Pancreas (tissue), 10 donors: ENCODE measurements around the gene PDE3B. TPM values are rescaled to one million over a fixed set of nuclear protein-coding genes. Genes with fewer than 3 reads are reported as not detected.
"Not testable (repeated sequence)": the region's sequence is repeated elsewhere in the genome, so short reads cannot be mapped to it uniquely, and the experiment has no call there.

Experiments used
- ATAC-seq, 4 donors: fragments of 200-7000 bp; cut with Tn5 transposase; one replicate each; pipeline versions ENCODE4 v1.8.0 to v1.9.1; 2020; ENCODE audit warnings: mild to moderate bottlenecking in 4 of 4, moderate library complexity in 4 of 4
- DNase-seq, 6 donors: peaks; one replicate each; pipeline ENCODE4 v3.0.0-alpha.2; 2020
- FAIRE-seq: peaks from 2 replicates; lab custom pipeline; 2012; peaks lifted over from hg19 to GRCh38; lab: Jason Lieb, UNC
- H3K27ac ChIP-seq, 4 donors: fragments of 200-600 bp; sonication (generic); 1 replicate in 3 of 4; 2 replicates in 1 of 4; pipeline versions ENCODE4 v1.5.0 to v1.8.0; 2020
- H3K27me3 ChIP-seq, 4 donors: fragments of 200-600 bp; one replicate each; pipeline ENCODE4 v1.8.0; 2021
- H3K36me3 ChIP-seq, 3 donors: fragments of 200-600 bp; sonication (generic) in 1 of 3; one replicate each; pipeline versions ENCODE4 v1.5.0 to v1.8.0; 2020 to 2021
- H3K4me1 ChIP-seq, 3 donors: fragments of 200-600 bp; one replicate each; pipeline ENCODE4 v1.8.0; 2021
- H3K4me3 ChIP-seq, 4 donors: fragments of 200-600 bp; sonication (generic) in 2 of 4; one replicate each; pipeline versions ENCODE4 v1.5.0 to v1.8.0; 2020 to 2021
- H3K9me3 ChIP-seq, 4 donors: fragments of 200-600 bp; one replicate each; pipeline ENCODE4 v1.8.0; 2021
- CTCF ChIP-seq, 4 donors: fragments of 200-600 bp; sonication (generic) in 3 of 4; IDR thresholded peaks; one replicate each; pipeline versions ENCODE4 v1.5.0 to v1.8.0; 2021; ENCODE audit warnings: antibody characterized with exemption in 4 of 4
- WGBS, 2 donors: extraction: QIAGEN DNeasy Blood & Tissue Kit; methylation state at CpG; one replicate each; pipeline ENCODE4 v1.1.7; 2013; 5-methylcytosine and 5-hydroxymethylcytosine counted together
- intact Hi-C, 3 donors: fragments of 100-400 bp; cut with DNase I; formaldehyde crosslinking; loops; one replicate each; pipeline versions ENCODE4 v1.11.1 to v1.14.2; 2022
- polyA plus RNA-seq, 2 donors: library from polyadenylated mRNA; stranded (reverse); fragments of 200-250 nt; gene quantifications; one replicate each; pipeline ENCODE4 v1.2.3, GENCODE V29; 2013
- total RNA-seq, 6 donors: library from RNA; stranded (reverse); fragmentation: NEBNext Ultra II Directional in 4 of 6; extraction: Animal tissue kit (Norgen Biotek cat#: 25700) in 4 of 6; gene quantifications; one replicate each; pipeline versions ENCODE4 v1.2.1 to v1.2.4, GENCODE V29; 2021 to 2023
- donor health status: healthy with polysubstance abuse.
- donor health status: DM: no; HTN: no; CAD: no; lungs with moderate emphysema.
- donor health status: DM: no; HTN: no; CAD: no.
- donor health status: control.
- donor health status: control.
- donor health status: Bipolar disorder and iron deficiency.
- donor health status: DM: yes; HTN: yes; CAD: no.
- donor health status: DM: no; HTN: no; CAD: no.
- donor health status: DM: no; HTN: no; CAD: no.
- donor health status: DM: yes; HTN: yes; CAD: no.

PDE3B gene
- total and polyA plus RNA-seq, 8 donors = 5.1 to 14.1 (median 9.6) TPM

GRCh38 chr11:14774721-14775120 lies 131.1 kb downstream of the PDE3B start:
- Histone ChIP-seq H3K27me3 (no peaks in the 10 kb centered on the region), H3K4me3 (no peak overlapping the region), H3K36me3 (no peaks in the 10 kb centered on the region), H3K4me1 (peaks cover 0 to 3% (median 2%) of the 10 kb centered on the region in 3 donors), H3K9me3 (no peaks in the 10 kb centered on the region), H3K27ac (no peak overlapping the region)
- no peak for TF ChIP-seq CTCF (IDR thresholded peaks at IDR 0.05)
- ATAC-seq (no peak), FAIRE-seq (no peak), DNase-seq (no peak)
- WGBS, 2 donors = 95 to 97% methylated on average over 3 of the region's 3 CpGs
- intact Hi-C loops = no loop called here

- DNase-seq (no peak), FAIRE-seq (no peak), ATAC-seq (no peak)
- Histone ChIP-seq H3K9me3 (no peaks in the 10 kb centered on the region), H3K36me3 (no peaks in the 10 kb centered on the region), H3K27me3 (no peaks in the 10 kb centered on the region), H3K4me3 (no peak overlapping the region), H3K27ac (no peak overlapping the region), H3K4me1 (peaks cover 0 to 2% (median 0%) of the 10 kb centered on the region in 3 donors)
- no peak for TF ChIP-seq CTCF (IDR thresholded peaks at IDR 0.05)
- intact Hi-C loops = no loop called here
Observed at GRCh38 chr11:14775897-14776296, 132.3 kb downstream of the PDE3B start.

- FAIRE-seq, ATAC-seq, DNase-seq, H3K9me3 ChIP-seq, H3K36me3 ChIP-seq, H3K4me1 ChIP-seq, H3K4me3 ChIP-seq, H3K27ac ChIP-seq, H3K27me3 ChIP-seq, intact Hi-C loops: not testable (repeated sequence)
- 96% methylated on average over 8 of the region's 8 CpGs for WGBS, 2 donors
Observed at GRCh38 chr11:14778460-14778859, 134.9 kb downstream of the PDE3B start.

GRCh38 chr11:14783788-14784187 lies 140.2 kb downstream of the PDE3B start:
- Histone ChIP-seq H3K4me3 (no peak overlapping the region), H3K36me3 (no peaks in the 10 kb centered on the region), H3K27ac (no peak overlapping the region), H3K4me1 (peaks cover 0 to 7% (median 0%) of the 10 kb centered on the region in 3 donors), H3K27me3 (no peaks in the 10 kb centered on the region), H3K9me3 (no peaks in the 10 kb centered on the region)
- no peak for FAIRE-seq
- TF ChIP-seq CTCF (IDR thresholded peaks at IDR 0.05) = no peak
- no peak for DNase-seq
- intact Hi-C loops = no loop called here
- ATAC-seq = no peak
- 95 to 97% methylated on average over 6 of the region's 6 CpGs for WGBS, 2 donors

GRCh38 chr11:14784230-14784629 lies 140.6 kb downstream of the PDE3B start:
- Histone ChIP-seq H3K27me3 (no peaks in the 10 kb centered on the region), H3K36me3 (no peaks in the 10 kb centered on the region), H3K27ac (no peak overlapping the region), H3K9me3 (no peaks in the 10 kb centered on the region), H3K4me3 (no peak overlapping the region), H3K4me1 (peaks cover 0 to 7% (median 0%) of the 10 kb centered on the region in 3 donors)
- no peak for TF ChIP-seq CTCF (IDR thresholded peaks at IDR 0.05)
- FAIRE-seq (no peak), DNase-seq (no peak), ATAC-seq (no peak)
- intact Hi-C loops = no loop called here
- 63 to 65% methylated on average over 2 of the region's 2 CpGs for WGBS, 2 donors
